Endodermal cell (in vitro differentiated cells): ENCODE results near the gene MDC1. TPM values are rescaled to one million over a fixed set of nuclear protein-coding genes. Genes with fewer than 3 reads are reported as not detected.

Source experiments
- DNase-seq: peaks from one replicate; pipeline ENCODE4 v3.0.0-alpha.2; 2017
- H3K27ac ChIP-seq: 2 replicates; pipeline ENCODE4 v1.5.1; 2013; ENCODE audit warnings: mild to moderate bottlenecking, low read depth, low read length, moderate library complexity
- H3K27me3 ChIP-seq: 2 replicates; pipeline ENCODE4 v1.6.1; 2013; ENCODE audit warnings: mild to moderate bottlenecking, low read length, moderate library complexity; ENCODE audit not compliant: insufficient read depth, control insufficient read depth, poor library complexity, severe bottlenecking
- H3K36me3 ChIP-seq: 2 replicates; pipeline ENCODE4 v1.7.0; 2013; ENCODE audit warnings: mild to moderate bottlenecking, low read length, moderate library complexity; ENCODE audit not compliant: control insufficient read depth, insufficient read depth
- H3K4me1 ChIP-seq: one replicate; pipeline ENCODE4 v1.7.0; 2013; ENCODE audit warnings: low read length; ENCODE audit not compliant: control insufficient read depth, insufficient read depth
- H3K4me3 ChIP-seq: 2 replicates; pipeline ENCODE4 v1.5.1; 2013; ENCODE audit warnings: mild to moderate bottlenecking, low read length, moderate library complexity
- H3K9ac ChIP-seq: 2 replicates; pipeline ENCODE4 v1.6.1; 2013; ENCODE audit warnings: mild to moderate bottlenecking, low read length, moderate library complexity; ENCODE audit not compliant: poor library complexity, severe bottlenecking; ENCODE audit errors: extremely low read depth
- H3K9me3 ChIP-seq: 2 replicates; pipeline ENCODE4 v1.6.1; 2013; ENCODE audit warnings: mild to moderate bottlenecking, low read length, moderate library complexity; ENCODE audit not compliant: control insufficient read depth
- H3K27ac Mint-ChIP-seq: 2 replicates; pipeline ENCODE4 v1.8.0; 2020; ENCODE audit warnings: mixed read lengths
- H3K27me3 Mint-ChIP-seq: 2 replicates; pipeline ENCODE4 v1.8.0; 2021; ENCODE audit warnings: mild to moderate bottlenecking, mixed read lengths; ENCODE audit not compliant: insufficient read depth
- H3K36me3 Mint-ChIP-seq: 2 replicates; pipeline ENCODE4 v1.8.0; 2020; ENCODE audit warnings: low read depth, mixed read lengths
- H3K4me1 Mint-ChIP-seq: 2 replicates; pipeline ENCODE4 v1.8.0; 2020; ENCODE audit warnings: mixed read lengths
- H3K4me3 Mint-ChIP-seq: 2 replicates; pipeline ENCODE4 v1.8.0; 2020; ENCODE audit warnings: mild to moderate bottlenecking, moderate library complexity, mixed read lengths
- H3K9me3 Mint-ChIP-seq: 2 replicates; pipeline ENCODE4 v1.8.0; 2020; ENCODE audit warnings: mild to moderate bottlenecking, mixed read lengths
- CTCF ChIP-seq: fragments of 200-600 bp; sonication (generic); conservative IDR thresholded peaks from 2 replicates; pipeline ENCODE4 v1.5.0; 2021; ENCODE audit warnings: antibody characterized with exemption, mild to moderate bottlenecking
- WGBS, 2 experiments: methylation state at CpG; one replicate each; pipeline versions ENCODE4 v1.1.5 to v1.1.7; 2013; ENCODE audit warnings: missing lambda C conversion rate in 2 of 2, mixed read lengths in 1 of 2; ENCODE audit not compliant: insufficient coverage in 1 of 2, insufficient read length in 1 of 2; 5-methylcytosine and 5-hydroxymethylcytosine counted together
- total RNA-seq, 2 donors: library from RNA; stranded (reverse); fragmentation: NEBNext Ultra II Directional in 1 of 2; extraction: Animal tissue kit (Norgen Biotek cat#: 25700) in 1 of 2; gene quantifications; 2 replicates in 1 of 2; 3 replicates in 1 of 2; pipeline ENCODE4 v1.2.1, GENCODE V29; 2021

MDC1 gene
- total RNA-seq, 2 donors from 2014 or later: 79.0 to 95.1 TPM

DNA sequence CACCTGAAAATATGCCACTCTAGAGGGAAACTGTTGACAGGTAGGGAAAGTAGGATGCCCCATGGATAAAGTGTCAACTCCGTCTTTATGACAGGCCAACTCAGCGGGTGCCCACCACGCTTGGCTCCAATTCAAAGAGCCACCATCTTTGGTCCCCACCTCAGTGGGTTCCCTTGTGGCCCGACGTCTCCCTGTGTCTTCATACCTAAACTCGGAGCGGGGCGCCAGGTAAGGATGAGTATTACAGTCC lies 277 bp downstream of the MDC1 start:
- H3K27me3 Mint-ChIP-seq: no peaks in the 10 kb centered on the region
- 0% methylated on average over 4 to 8 of the region's 8 CpGs for WGBS, 2 experiments
- H3K4me1 Mint-ChIP-seq: peaks cover 15% of the 10 kb centered on the region
- no peaks in the 10 kb centered on the region for H3K4me1 ChIP-seq
- no peak for DNase-seq
- peaks cover 39% of the 10 kb centered on the region for H3K36me3 ChIP-seq
- peak overlapping the region; percentile 99 for H3K4me3 Mint-ChIP-seq
- peaks cover 39% of the 10 kb centered on the region for H3K36me3 Mint-ChIP-seq
- peak overlapping the region; percentile 84 for H3K27ac ChIP-seq
- no peak for TF ChIP-seq CTCF
- peak overlapping the region; percentile 100 for H3K27ac Mint-ChIP-seq
- H3K9me3 Mint-ChIP-seq: no peaks in the 10 kb centered on the region
- no peaks in the 10 kb centered on the region for H3K9me3 ChIP-seq
- peak overlapping the region; percentile 99 for H3K4me3 ChIP-seq
- H3K27me3 ChIP-seq: no peaks in the 10 kb centered on the region
- peak overlapping the region; percentile 67 for H3K9ac ChIP-seq

- no peaks in the 10 kb centered on the region for H3K27me3 Mint-ChIP-seq
- Histone ChIP-seq H3K4me1 (no peaks in the 10 kb centered on the region), H3K27me3 (no peaks in the 10 kb centered on the region), H3K9me3 (no peaks in the 10 kb centered on the region), H3K36me3 (peaks cover 54% of the 10 kb centered on the region), H3K9ac (no peak overlapping the region), H3K4me3 (no peak overlapping the region), H3K27ac (no peak overlapping the region)
- 100% methylated on average over 1 of the region's 1 CpG; no CpG with 5 or more reads in 1 of the 2 experiments for WGBS, 2 experiments
- H3K27ac Mint-ChIP-seq: no peak overlapping the region
- TF ChIP-seq CTCF: no peak
- no peaks in the 10 kb centered on the region for H3K9me3 Mint-ChIP-seq
- no peak for DNase-seq
- no peak overlapping the region for H3K4me3 Mint-ChIP-seq
- H3K4me1 Mint-ChIP-seq: peaks cover 12% of the 10 kb centered on the region
- H3K36me3 Mint-ChIP-seq: peaks cover 47% of the 10 kb centered on the region
Observed at GRCh38 chr6:30714263-30714662, 2.8 kb downstream of the MDC1 start.

GRCh38 chr6:30712441-30712945 lies 4.6 kb downstream of the MDC1 start:
- no peaks in the 10 kb centered on the region for H3K27me3 Mint-ChIP-seq
- no peak overlapping the region for H3K4me3 Mint-ChIP-seq
- Histone ChIP-seq H3K36me3 (peaks cover 62% of the 10 kb centered on the region), H3K27ac (no peak overlapping the region), H3K4me3 (no peak overlapping the region), H3K9ac (no peak overlapping the region), H3K27me3 (no peaks in the 10 kb centered on the region), H3K9me3 (no peaks in the 10 kb centered on the region), H3K4me1 (peaks cover 2% of the 10 kb centered on the region)
- peaks cover 55% of the 10 kb centered on the region for H3K36me3 Mint-ChIP-seq
- H3K27ac Mint-ChIP-seq: no peak overlapping the region
- DNase-seq: no peak
- H3K4me1 Mint-ChIP-seq: peaks cover 17% of the 10 kb centered on the region
- WGBS, 2 experiments: 94 to 97% methylated on average over 7 of the region's 7 CpGs
- no peak for TF ChIP-seq CTCF
- H3K9me3 Mint-ChIP-seq: no peaks in the 10 kb centered on the region
